ENCODE measurements around the gene OR2T10. TPM values are rescaled to one million over a fixed set of nuclear protein-coding genes. Genes with fewer than 3 reads are reported as not detected.
"Not testable (repeated sequence)": the region's sequence is repeated elsewhere in the genome, so short reads cannot be mapped to it uniquely, and the experiment has no call there.

Gene OR2T10, protein sequence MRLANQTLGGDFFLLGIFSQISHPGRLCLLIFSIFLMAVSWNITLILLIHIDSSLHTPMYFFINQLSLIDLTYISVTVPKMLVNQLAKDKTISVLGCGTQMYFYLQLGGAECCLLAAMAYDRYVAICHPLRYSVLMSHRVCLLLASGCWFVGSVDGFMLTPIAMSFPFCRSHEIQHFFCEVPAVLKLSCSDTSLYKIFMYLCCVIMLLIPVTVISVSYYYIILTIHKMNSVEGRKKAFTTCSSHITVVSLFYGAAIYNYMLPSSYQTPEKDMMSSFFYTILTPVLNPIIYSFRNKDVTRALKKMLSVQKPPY
- not detected for polyA plus RNA-seq

GRCh38 chr1:248597589-248597988, at the start of gene OR2T10:
OR2T10 (minus strand) TSS chr1:248597700; CDS start chr1:248593768, 3,932 bp downstream.
- Mint-ChIP-seq H3K9me3 (no peaks in the 10 kb centered on the region), H3K36me3 (no peaks in the 10 kb centered on the region), H3K27me3 (ENCODE audit: low read depth in 3 of 3) (peaks cover 2 to 5% (median 2%) of the 10 kb centered on the region in 3 donors), H3K4me3 (no peak within 1 kb of the TSS), H3K4me1 (no peaks in the 10 kb centered on the region), H3K27ac (no peak within 1 kb of the TSS)
- no peak for DNase-seq

DNA sequence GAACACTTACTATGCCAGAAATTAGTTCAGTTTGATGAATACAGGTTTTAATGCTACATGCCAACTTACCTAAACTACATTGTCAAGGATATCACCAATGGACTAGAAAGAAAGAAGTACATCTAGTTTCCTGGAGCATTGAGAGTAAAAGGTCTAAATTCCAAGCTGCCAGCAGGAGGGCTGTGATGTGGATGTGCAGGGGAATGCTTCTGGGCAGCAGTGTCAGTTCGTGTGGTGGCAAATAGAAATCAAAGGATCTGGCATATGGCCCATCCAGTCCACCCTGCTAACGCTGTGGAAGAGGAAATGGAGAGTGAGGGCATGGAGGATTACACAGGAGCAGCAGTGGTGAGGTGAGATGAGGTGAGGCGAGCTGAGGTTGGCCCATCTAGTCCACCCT, 47.7 kb upstream of the OR2T10 start, which contains the start of gene OR2T35:
Gene OR2T35, minus strand, starts transcription at position 101 of the 400 bp plus-strand sequence. CDS start 6,020 bp downstream, outside the sequence.
- not testable (repeated sequence) for H3K4me1 Mint-ChIP-seq; DNase-seq; H3K9me3 Mint-ChIP-seq; H3K27me3 Mint-ChIP-seq (ENCODE audit: low read depth in 3 of 3); H3K4me3 Mint-ChIP-seq; H3K27ac Mint-ChIP-seq; H3K36me3 Mint-ChIP-seq

DNA sequence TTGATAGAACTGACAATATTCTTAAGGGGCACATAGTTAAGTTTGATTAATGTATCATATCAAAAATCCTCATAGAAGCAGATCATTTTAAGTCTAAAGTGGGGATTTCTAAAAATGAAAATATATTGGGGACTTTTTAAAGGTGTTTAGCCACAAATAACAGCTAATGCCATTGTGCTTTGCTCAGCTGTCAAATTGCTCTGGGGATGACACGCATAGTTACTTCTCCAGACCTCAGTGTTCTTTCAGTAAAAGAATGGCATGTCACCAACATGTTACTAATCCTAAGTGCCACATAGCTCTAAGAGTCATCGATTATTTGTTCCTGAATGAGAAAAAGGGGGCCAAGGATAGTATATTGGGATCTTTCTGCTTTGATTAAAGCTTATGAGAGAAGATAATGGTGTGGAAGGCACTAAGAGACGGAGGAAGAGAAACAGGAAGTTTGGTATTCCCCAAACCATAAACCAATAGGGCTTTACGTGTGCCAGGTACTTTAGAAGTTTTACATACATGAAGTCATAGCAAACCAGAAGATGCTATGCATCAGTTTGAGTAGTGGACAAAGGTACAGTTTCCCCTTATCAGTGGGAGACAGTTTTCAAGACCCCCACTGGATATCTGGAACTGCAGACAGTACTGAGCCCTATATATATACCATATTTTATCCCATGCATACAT, 45.6 kb upstream of the OR2T10 start:
- not testable (repeated sequence) for H3K27ac Mint-ChIP-seq; H3K4me3 Mint-ChIP-seq; H3K4me1 Mint-ChIP-seq; H3K27me3 Mint-ChIP-seq (ENCODE audit: low read depth in 3 of 3); H3K9me3 Mint-ChIP-seq; DNase-seq; H3K36me3 Mint-ChIP-seq

GRCh38 chr1:248641583-248641982, 44.1 kb upstream of the OR2T10 start:
- H3K27me3 Mint-ChIP-seq (ENCODE audit: low read depth in 3 of 3); H3K4me3 Mint-ChIP-seq: not testable (repeated sequence)

DNA sequence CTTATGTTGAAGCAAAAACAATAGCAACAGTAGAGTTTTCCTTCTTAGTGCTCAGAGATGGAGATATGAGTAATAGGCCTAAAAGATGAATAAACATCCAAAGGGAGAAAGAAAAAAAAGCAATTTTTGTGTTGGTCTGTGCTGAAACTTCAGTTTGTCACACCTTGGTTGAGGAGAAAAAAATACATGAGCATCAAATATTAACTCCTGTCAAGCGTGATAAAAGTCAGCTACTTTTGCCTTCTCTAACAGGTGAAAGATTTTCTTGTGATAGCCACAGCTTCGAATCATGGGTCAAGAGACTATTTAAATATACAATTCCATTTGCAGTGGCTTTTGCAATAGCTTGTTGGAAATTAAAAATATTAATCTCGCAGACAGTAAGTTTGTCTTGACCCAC, 43.4 kb upstream of the OR2T10 start:
- not testable (repeated sequence) for H3K9me3 Mint-ChIP-seq; H3K36me3 Mint-ChIP-seq; H3K4me1 Mint-ChIP-seq; DNase-seq; H3K27me3 Mint-ChIP-seq (ENCODE audit: low read depth in 3 of 3); H3K27ac Mint-ChIP-seq; H3K4me3 Mint-ChIP-seq

More at GRCh38 chr1:248641583-248641982, 44.1 kb upstream of the OR2T10 start:
- not testable (repeated sequence) for H3K27ac Mint-ChIP-seq, H3K9me3 Mint-ChIP-seq, DNase-seq, H3K4me1 Mint-ChIP-seq, H3K36me3 Mint-ChIP-seq

DNA sequence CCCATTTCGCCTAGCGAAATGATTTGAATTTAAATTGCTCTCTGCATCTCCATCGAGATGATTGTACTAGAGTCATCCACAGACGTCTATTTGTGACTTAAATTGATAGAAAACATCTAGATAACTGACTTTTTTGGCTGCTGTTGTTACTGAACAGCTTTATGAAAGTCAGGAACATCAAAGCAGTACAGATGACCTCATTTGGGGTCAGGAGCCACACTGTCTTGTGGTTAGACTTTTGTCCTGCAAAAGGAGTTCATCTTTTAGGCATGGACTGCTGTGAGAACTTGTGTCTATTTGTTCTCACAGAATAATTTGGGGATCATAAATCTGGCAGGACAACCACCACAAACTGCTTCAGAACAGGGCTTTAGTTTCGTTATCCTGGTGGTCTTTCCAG, 42.2 kb upstream of the OR2T10 start:
- H3K4me3 Mint-ChIP-seq; H3K9me3 Mint-ChIP-seq; H3K36me3 Mint-ChIP-seq; DNase-seq; H3K27me3 Mint-ChIP-seq (ENCODE audit: low read depth in 3 of 3); H3K27ac Mint-ChIP-seq; H3K4me1 Mint-ChIP-seq: not testable (repeated sequence)

DNA sequence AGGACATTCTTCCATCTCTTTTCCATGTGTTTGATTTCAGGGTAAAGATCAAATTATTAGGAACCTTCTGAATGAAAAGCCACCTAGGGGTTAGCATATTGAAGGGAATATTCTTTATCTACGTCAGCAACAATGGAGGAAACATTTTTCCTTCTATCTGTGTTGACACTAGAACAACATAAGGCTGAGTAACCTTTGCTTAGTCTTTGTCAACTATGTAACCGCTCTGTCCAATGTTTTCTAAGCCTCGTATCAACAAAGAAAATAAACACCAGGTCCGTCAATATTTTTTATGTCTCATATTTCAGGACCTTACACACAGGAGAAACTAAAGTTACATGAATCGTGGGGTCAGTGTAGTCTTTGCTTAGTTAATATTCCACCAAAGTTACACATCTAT, 39.1 kb upstream of the OR2T10 start:
- not testable (repeated sequence) for DNase-seq; H3K27ac Mint-ChIP-seq; H3K4me1 Mint-ChIP-seq; H3K27me3 Mint-ChIP-seq (ENCODE audit: low read depth in 3 of 3); H3K36me3 Mint-ChIP-seq; H3K9me3 Mint-ChIP-seq; H3K4me3 Mint-ChIP-seq

DNA sequence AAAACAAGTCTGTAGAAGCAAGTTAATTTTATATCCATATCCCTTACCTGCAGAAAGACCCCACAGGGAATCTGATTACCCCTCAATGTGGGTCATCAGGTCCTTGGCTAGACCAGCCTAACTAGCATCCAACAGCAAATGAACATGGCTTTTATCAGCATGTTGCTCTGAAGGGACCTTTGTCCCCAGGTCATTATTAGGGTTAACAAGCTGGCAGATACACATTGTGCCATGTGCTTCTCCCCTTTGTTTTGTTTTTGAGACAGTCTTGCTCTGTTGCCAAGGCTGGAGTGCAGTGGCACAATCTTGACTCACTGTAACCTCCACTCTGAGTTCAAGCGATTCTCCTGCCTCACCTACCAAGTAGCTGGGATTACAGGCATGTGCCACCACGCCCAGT, 37.5 kb upstream of the OR2T10 start, which contains the start of gene OR2T11:
Gene OR2T11, minus strand, starts transcription at position 101 of the 400 bp plus-strand sequence. CDS start 7,963 bp downstream, outside the sequence.
- H3K36me3 Mint-ChIP-seq; H3K4me1 Mint-ChIP-seq; H3K9me3 Mint-ChIP-seq; H3K27ac Mint-ChIP-seq; H3K27me3 Mint-ChIP-seq (ENCODE audit: low read depth in 3 of 3); DNase-seq; H3K4me3 Mint-ChIP-seq: not testable (repeated sequence)

- Mint-ChIP-seq H3K4me1 (no peaks in the 10 kb centered on the region), H3K9me3 (no peaks in the 10 kb centered on the region), H3K27me3 (ENCODE audit: low read depth in 3 of 3) (peaks cover 0 to 2% (median 0%) of the 10 kb centered on the region in 3 donors), H3K36me3 (no peaks in the 10 kb centered on the region), H3K27ac (no peak overlapping the region), H3K4me3 (no peak overlapping the region)
- DNase-seq = no peak
Observed at GRCh38 chr1:248631354-248632008, 34.0 kb upstream of the OR2T10 start.

DNA sequence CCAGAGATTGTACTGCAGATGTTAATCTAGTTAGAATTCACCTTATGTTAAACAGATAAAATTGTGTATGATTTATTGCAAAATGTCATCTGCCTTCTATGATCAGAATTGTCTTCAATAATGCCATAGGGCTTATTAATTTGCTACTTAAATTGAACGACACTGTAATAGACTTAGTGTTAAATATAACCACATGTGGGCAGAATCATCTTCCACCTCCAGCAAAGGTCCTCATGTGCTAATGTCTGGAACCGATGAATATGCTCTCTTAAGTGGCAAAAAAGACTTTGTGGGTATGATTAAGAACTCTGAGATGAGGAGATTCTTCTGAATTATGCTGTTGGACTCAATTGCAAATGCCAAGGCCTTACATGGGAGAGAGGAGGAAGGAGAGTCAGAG, 33.1 kb upstream of the OR2T10 start:
- peaks cover 0 to 2% (median 0%) of the 10 kb centered on the region in 3 donors for H3K27me3 Mint-ChIP-seq (ENCODE audit: low read depth in 3 of 3)
- H3K4me1 Mint-ChIP-seq = no peaks in the 10 kb centered on the region
- no peak overlapping the region for H3K4me3 Mint-ChIP-seq
- no peaks in the 10 kb centered on the region for H3K9me3 Mint-ChIP-seq
- no peak overlapping the region for H3K27ac Mint-ChIP-seq
- H3K36me3 Mint-ChIP-seq = no peaks in the 10 kb centered on the region
- DNase-seq = no peak

GRCh38 chr1:248627971-248628844, 30.7 kb upstream of the OR2T10 start:
- no peaks in the 10 kb centered on the region for H3K36me3 Mint-ChIP-seq

GRCh38 chr1:248625971-248626370, 28.5 kb upstream of the OR2T10 start:
- H3K27me3 Mint-ChIP-seq (ENCODE audit: low read depth in 3 of 3) = peaks cover 0 to 2% (median 0%) of the 10 kb centered on the region in 3 donors
- no peak overlapping the region for H3K4me3 Mint-ChIP-seq
- no peak for DNase-seq
- H3K27ac Mint-ChIP-seq = no peak overlapping the region
- H3K36me3 Mint-ChIP-seq = no peaks in the 10 kb centered on the region
- H3K4me1 Mint-ChIP-seq = no peaks in the 10 kb centered on the region
- no peaks in the 10 kb centered on the region for H3K9me3 Mint-ChIP-seq

More at GRCh38 chr1:248627971-248628844, 30.7 kb upstream of the OR2T10 start:
- H3K9me3 Mint-ChIP-seq = no peaks in the 10 kb centered on the region
- H3K4me3 Mint-ChIP-seq = no peak overlapping the region
- no peaks in the 10 kb centered on the region for H3K4me1 Mint-ChIP-seq
- peaks cover 0 to 2% (median 0%) of the 10 kb centered on the region in 3 donors for H3K27me3 Mint-ChIP-seq (ENCODE audit: low read depth in 3 of 3)
- no peak for DNase-seq
- H3K27ac Mint-ChIP-seq = no peak overlapping the region

- Mint-ChIP-seq H3K27me3 (ENCODE audit: low read depth in 3 of 3) (peaks cover 0 to 2% (median 0%) of the 10 kb centered on the region in 3 donors), H3K27ac (no peak overlapping the region), H3K4me3 (no peak overlapping the region), H3K4me1 (no peaks in the 10 kb centered on the region), H3K36me3 (no peaks in the 10 kb centered on the region), H3K9me3 (no peaks in the 10 kb centered on the region)
- DNase-seq = no peak
Observed at GRCh38 chr1:248625166-248625565, 27.7 kb upstream of the OR2T10 start.

All from immature natural killer cell (primary cell).